LNCAP (cell line): ENCODE measurements around the gene IFIT5.

Experiments used
- CTCF ChIP-seq: fragments of 450-650 bp; IDR thresholded peaks from 2 replicates; pipeline ENCODE4 v1.5.1; 2017; ENCODE audit warnings: mild to moderate bottlenecking

IFIT5 gene

GRCh38 chr10:89463846-89464537, 49.6 kb downstream of the IFIT5 start:
- no peak for TF ChIP-seq CTCF

GRCh38 chr10:89465196-89465595, 50.8 kb downstream of the IFIT5 start:
- no peak for TF ChIP-seq CTCF

- peak; percentile 58 for TF ChIP-seq CTCF
Measured at GRCh38 chr10:89466599-89467035, 52.2 kb downstream of the IFIT5 start.

- no peak for TF ChIP-seq CTCF
Measured at GRCh38 chr10:89468191-89468965, 54.0 kb downstream of the IFIT5 start.

- TF ChIP-seq CTCF, result no peak
Measured at GRCh38 chr10:89469517-89469916, 55.1 kb downstream of the IFIT5 start.
